T-helper 22 cell (primary cell): ENCODE results near the gene BTBD10.

Source experiments
- DNase-seq: peaks from one replicate; pipeline ENCODE4 v3.0.0-alpha.2; 2020; ENCODE audit warnings: low read depth

BTBD10 gene

GRCh38 chr11:13338427-13339069 is 124.5 kb downstream of the BTBD10 start:
- no peak for DNase-seq

- no peak for DNase-seq
Measured at GRCh38 chr11:13338019-13338426, 125.0 kb downstream of the BTBD10 start.
